GM12892 (cell line): Measurements from ENCODE around the gene ZNF20.

Experiments
- POLR2A ChIP-seq: IDR thresholded peaks from 2 replicates; pipeline ENCODE4 v1.6.1; 2011; ENCODE audit warnings: low read depth, low read length, control low read depth
- POLR2AphosphoS5 ChIP-seq: IDR thresholded peaks from 2 replicates; pipeline ENCODE4 v1.6.1; 2011; ENCODE audit warnings: low read depth, low read length, control low read depth
- TAF1 ChIP-seq: IDR thresholded peaks from 2 replicates; pipeline ENCODE4 v1.6.1; 2011; ENCODE audit warnings: low read depth, mild to moderate bottlenecking, control low read depth, low read length, borderline replicate concordance

DNA sequence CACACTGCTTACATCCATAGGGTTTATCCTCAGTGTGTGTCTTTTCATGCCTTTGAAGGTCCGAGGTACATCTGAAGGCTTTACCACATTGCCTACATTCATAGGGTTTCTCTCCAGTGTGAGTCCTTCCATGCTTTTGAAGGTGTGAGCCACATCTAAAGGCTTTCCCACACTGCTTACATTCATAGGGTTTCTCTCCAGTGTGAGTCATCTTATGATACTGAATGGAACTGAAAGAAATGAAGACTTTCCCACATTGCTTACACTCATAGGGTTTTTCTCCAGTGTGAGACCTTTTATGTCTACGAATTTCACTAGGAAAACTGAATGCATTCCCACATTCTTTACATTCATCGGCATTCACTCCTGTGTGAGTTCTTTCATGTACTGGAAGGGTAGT, 7.1 kb downstream of the ZNF20 start:
- TF ChIP-seq POLR2A (no peak), TAF1 (no peak), POLR2AphosphoS5 (no peak)
